OCI-LY3 (cell line): Measurements from ENCODE around the gene TMEM87B.

Experiments
- H2AFZ ChIP-seq: fragments of 200-600, 300-600 bp; shearing (Covaris generic); 2 replicates; pipeline ENCODE4 v1.6.0; 2014; ENCODE audit warnings: antibody characterized with exemption, low read depth, low read length
- H3K27ac ChIP-seq: fragments of 200-600, 300-600 bp; sonication (generic); 2 replicates; pipeline ENCODE4 v1.5.1; 2014; ENCODE audit warnings: mild to moderate bottlenecking, low read length, moderate library complexity, mixed read lengths
- H3K27me3 ChIP-seq: fragments of 200-600, 300-600 bp; sonication (generic); 2 replicates; pipeline ENCODE4 v1.6.1; 2014; ENCODE audit warnings: low read depth, low read length, mixed read lengths
- H3K36me3 ChIP-seq: fragments of 200-600, 300-600 bp; sonication (generic); replicated peaks from 2 replicates; pipeline ENCODE3; 2014; ENCODE audit warnings: low read depth, low read length, mixed read lengths
- H3K4me1 ChIP-seq: fragments of 300-600, 200-600 bp; sonication (generic); 2 replicates; pipeline ENCODE4 v1.6.1; 2014; ENCODE audit warnings: low read length, mixed read lengths
- H3K4me2 ChIP-seq: fragments of 200-600, 300-600 bp; sonication (generic); 2 replicates; pipeline ENCODE4 v1.6.1; 2014; ENCODE audit warnings: low read length, mixed read lengths
- H3K4me3 ChIP-seq: fragments of 300-600, 200-600 bp; sonication (generic); 2 replicates; pipeline ENCODE4 v1.5.1; 2014; ENCODE audit warnings: antibody characterized with exemption, mild to moderate bottlenecking, low read length, moderate library complexity
- H3K79me2 ChIP-seq: fragments of 300-600, 200-600 bp; shearing (Covaris generic); 2 replicates; pipeline ENCODE4 v1.6.1; 2014; ENCODE audit warnings: mild to moderate bottlenecking, low read length, mixed read lengths
- H3K9ac ChIP-seq: fragments of 300-600, 200-600 bp; shearing (Covaris generic); 2 replicates; pipeline ENCODE4 v1.6.0; 2014; ENCODE audit warnings: mild to moderate bottlenecking, low read length, moderate library complexity
- H3K9me3 ChIP-seq: fragments of 200-600, 300-600 bp; shearing (Covaris generic); 2 replicates; pipeline ENCODE4 v1.6.1; 2014; ENCODE audit warnings: low read length, mixed read lengths; ENCODE audit not compliant: insufficient read depth
- H4K20me1 ChIP-seq: fragments of 200-600, 300-600 bp; sonication (generic); 2 replicates; pipeline ENCODE4 v1.6.1; 2016; ENCODE audit warnings: low read length, mixed read lengths; ENCODE audit not compliant: insufficient read depth
- CTCF ChIP-seq: fragments of 200-600, 300-600 bp; sonication (generic); IDR thresholded peaks from 2 replicates; pipeline ENCODE4 v1.5.1; 2014; ENCODE audit warnings: antibody characterized with exemption, low read length, low read depth
- EZH2phosphoT487 ChIP-seq: fragments of 200-600 bp; shearing (Covaris generic); IDR thresholded peaks from 2 replicates; pipeline ENCODE4 v1.6.1; 2018; ENCODE audit warnings: antibody characterized with exemption, mixed run types, low read depth

Gene TMEM87B

GRCh38 chr2:112073875-112074274 is 18.8 kb downstream of the TMEM87B start:
- Histone ChIP-seq H3K36me3 (peaks cover 60% of the 10 kb centered on the region), H3K4me2 (no peak overlapping the region), H2AFZ (no peak overlapping the region), H3K27me3 (no peaks in the 10 kb centered on the region), H3K27ac (no peak overlapping the region), H3K9ac (no peak overlapping the region), H3K9me3 (peaks cover 6% of the 10 kb centered on the region; the same call in 1 of the 2 replicates), H4K20me1 (peaks cover 11% of the 10 kb centered on the region), H3K79me2 (peaks cover 19% of the 10 kb centered on the region), H3K4me3 (no peak overlapping the region), H3K4me1 (peaks cover 24% of the 10 kb centered on the region)
- TF ChIP-seq EZH2phosphoT487 (no peak), CTCF (no peak)

- no peak overlapping the region for H3K9ac ChIP-seq
- H2AFZ ChIP-seq = no peak overlapping the region
- no peak overlapping the region for H3K4me2 ChIP-seq
- H3K4me3 ChIP-seq = no peak overlapping the region
- TF ChIP-seq CTCF (no peak), EZH2phosphoT487 (no peak)
- peaks cover 19% of the 10 kb centered on the region for H3K79me2 ChIP-seq
- H3K4me1 ChIP-seq = peaks cover 24% of the 10 kb centered on the region
- peaks cover 11% of the 10 kb centered on the region for H4K20me1 ChIP-seq
- H3K36me3 ChIP-seq = peaks cover 61% of the 10 kb centered on the region
- H3K27ac ChIP-seq = no peak overlapping the region
- H3K9me3 ChIP-seq = peaks cover 6% of the 10 kb centered on the region; the same call in 1 of the 2 replicates
- no peaks in the 10 kb centered on the region for H3K27me3 ChIP-seq
These were observed 19.4 kb downstream of the TMEM87B start for GRCh38 chr2:112074506-112074905.

GRCh38 chr2:112075490-112076260 is 20.6 kb downstream of the TMEM87B start:
- Histone ChIP-seq H2AFZ (no peak overlapping the region), H3K27ac (peak overlapping the region; percentile 60), H4K20me1 (peaks cover 11% of the 10 kb centered on the region), H3K9ac (peak overlapping the region; percentile 22; the same call in 1 of the 2 replicates), H3K27me3 (no peaks in the 10 kb centered on the region), H3K36me3 (peaks cover 61% of the 10 kb centered on the region), H3K9me3 (peaks cover 6% of the 10 kb centered on the region; the same call in 1 of the 2 replicates), H3K4me1 (peaks cover 24% of the 10 kb centered on the region), H3K4me3 (peak overlapping the region; percentile 39), H3K4me2 (peak overlapping the region; percentile 82), H3K79me2 (peaks cover 19% of the 10 kb centered on the region)
- TF ChIP-seq EZH2phosphoT487 (no peak), CTCF (no peak)

- TF ChIP-seq EZH2phosphoT487 (no peak), CTCF (no peak)
- Histone ChIP-seq H3K79me2 (peaks cover 19% of the 10 kb centered on the region), H3K27ac (no peak overlapping the region), H3K27me3 (no peaks in the 10 kb centered on the region), H3K9me3 (peaks cover 6% of the 10 kb centered on the region; the same call in 1 of the 2 replicates), H4K20me1 (peaks cover 5% of the 10 kb centered on the region), H2AFZ (no peak overlapping the region), H3K4me1 (peaks cover 24% of the 10 kb centered on the region), H3K9ac (no peak overlapping the region), H3K4me3 (no peak overlapping the region), H3K4me2 (no peak overlapping the region), H3K36me3 (peaks cover 73% of the 10 kb centered on the region)
These were observed 22.7 kb downstream of the TMEM87B start for GRCh38 chr2:112077814-112078213.
